Bronchial epithelial cell (primary cell): Measurements from ENCODE around the gene ANKRD33B. TPM values are rescaled to one million over a fixed set of nuclear protein-coding genes. Genes with fewer than 3 reads are reported as not detected.

Experiments
- DNase-seq: peaks from one replicate; pipeline ENCODE4 v3.0.0-alpha.2; 2010; ENCODE audit warnings: low read depth
- FAIRE-seq: peaks from 2 replicates; lab custom pipeline; 2011; peaks lifted over from hg19 to GRCh38; lab: Jason Lieb, UNC
- H3K27me3 ChIP-seq: 2 replicates; pipeline ENCODE4 v1.5.1; 2011; ENCODE audit warnings: low read length; ENCODE audit not compliant: control insufficient read depth, insufficient read depth
- H3K36me3 ChIP-seq: 2 replicates; pipeline ENCODE4 v1.5.1; 2011; ENCODE audit warnings: low read length; ENCODE audit not compliant: control insufficient read depth, insufficient read depth
- H3K4me3 ChIP-seq: 2 replicates; pipeline ENCODE4 v1.5.1; 2011; ENCODE audit warnings: mild to moderate bottlenecking, low read depth, low read length, control low read depth
- CTCF ChIP-seq: IDR thresholded peaks from 2 replicates; pipeline ENCODE4 v1.5.1; 2011; ENCODE audit warnings: mild to moderate bottlenecking, moderate library complexity, low read length, control low read depth, inconsistent platforms; ENCODE audit not compliant: insufficient read depth, severe bottlenecking
- total RNA-seq: library from RNA; depleted of rRNA; stranded (reverse); fragments of >200 nt; gene quantifications from 2 replicates; pipeline ENCODE4 v1.2.1, GENCODE V29; 2014

Gene ANKRD33B
- total RNA-seq, 1 donor from 2014 or later, result under 0.01 TPM

- TF ChIP-seq CTCF, result no peak
- no peak for FAIRE-seq
- Histone ChIP-seq H3K27me3 (no peaks in the 10 kb centered on the region), H3K36me3 (no peaks in the 10 kb centered on the region), H3K4me3 (no peak overlapping the region)
- no peak for DNase-seq
Observed at GRCh38 chr5:10615693-10616092, 51.8 kb downstream of the ANKRD33B start.

GRCh38 chr5:10617103-10617502, 53.2 kb downstream of the ANKRD33B start:
- no peaks in the 10 kb centered on the region for H3K27me3 ChIP-seq
- FAIRE-seq (no peak), DNase-seq (no peak)
- no peak overlapping the region for H3K4me3 ChIP-seq
- no peaks in the 10 kb centered on the region for H3K36me3 ChIP-seq
- TF ChIP-seq CTCF, result no peak

DNA sequence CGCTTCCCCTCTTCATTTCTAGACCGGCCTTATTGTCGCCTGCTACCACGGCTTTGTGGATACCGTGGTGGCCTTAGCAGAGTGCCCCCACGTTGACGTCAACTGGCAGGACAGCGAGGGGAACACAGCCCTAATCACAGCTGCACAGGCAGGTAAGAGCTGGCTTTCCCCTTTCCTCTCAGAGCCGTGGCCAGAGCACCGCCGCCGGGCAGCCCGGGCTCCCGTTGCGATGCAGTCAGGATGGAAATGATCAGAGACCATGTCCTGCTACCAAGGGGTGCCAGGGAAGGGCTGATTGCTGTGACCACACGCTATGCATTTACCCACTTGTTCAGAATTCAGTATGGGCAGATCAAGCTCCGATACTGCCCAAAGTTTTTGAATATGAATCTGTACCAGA, 54.4 kb downstream of the ANKRD33B start:
- Histone ChIP-seq H3K36me3 (no peaks in the 10 kb centered on the region), H3K4me3 (no peak overlapping the region), H3K27me3 (no peaks in the 10 kb centered on the region)
- DNase-seq, result no peak
- no peak for TF ChIP-seq CTCF
- no peak for FAIRE-seq

DNA sequence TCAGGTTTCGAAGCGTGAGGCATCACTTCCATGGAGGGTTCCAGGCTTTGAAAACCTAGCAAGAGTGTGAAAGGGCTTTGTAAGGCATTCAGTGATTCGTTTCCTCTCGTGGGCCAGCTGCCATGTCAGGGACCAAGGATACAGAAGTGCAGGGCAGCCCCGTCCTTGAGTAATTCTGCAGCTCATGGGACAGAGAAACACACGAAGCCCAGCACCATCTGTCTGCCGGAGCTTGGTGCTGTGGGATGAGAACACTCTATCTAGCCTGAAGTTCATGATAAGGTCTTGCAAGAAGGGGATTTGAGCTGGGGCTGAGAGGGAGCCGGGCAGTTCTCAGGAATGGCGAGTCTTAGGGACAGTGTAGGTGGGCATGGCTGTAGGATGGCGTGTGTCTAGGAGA, 55.8 kb downstream of the ANKRD33B start:
- FAIRE-seq (no peak), DNase-seq (no peak)
- no peaks in the 10 kb centered on the region for H3K36me3 ChIP-seq
- no peak for TF ChIP-seq CTCF
- H3K27me3 ChIP-seq, result no peaks in the 10 kb centered on the region
- no peak overlapping the region for H3K4me3 ChIP-seq

DNA sequence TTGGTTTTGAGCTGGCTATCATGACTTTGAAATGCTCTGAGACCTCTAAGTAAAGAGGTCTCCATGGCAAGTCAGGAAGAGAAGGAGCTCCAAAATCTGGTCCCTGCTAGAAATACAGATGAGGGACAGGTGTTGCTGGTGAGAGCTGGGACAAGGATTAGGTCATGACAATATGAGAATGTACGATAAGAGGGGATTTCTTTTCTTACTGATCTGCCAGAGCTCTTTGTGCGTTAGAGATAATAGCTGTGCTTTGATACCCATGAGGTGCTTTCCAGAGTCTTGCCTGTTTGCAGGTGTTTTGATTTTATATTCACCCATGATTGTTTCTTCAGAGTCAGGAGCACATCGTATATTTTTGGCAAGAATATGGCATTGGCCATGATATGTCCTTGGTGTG, 56.5 kb downstream of the ANKRD33B start:
- H3K36me3 ChIP-seq, result no peaks in the 10 kb centered on the region
- FAIRE-seq (no peak), DNase-seq (no peak)
- TF ChIP-seq CTCF, result no peak
- no peak overlapping the region for H3K4me3 ChIP-seq
- H3K27me3 ChIP-seq, result no peaks in the 10 kb centered on the region

DNA sequence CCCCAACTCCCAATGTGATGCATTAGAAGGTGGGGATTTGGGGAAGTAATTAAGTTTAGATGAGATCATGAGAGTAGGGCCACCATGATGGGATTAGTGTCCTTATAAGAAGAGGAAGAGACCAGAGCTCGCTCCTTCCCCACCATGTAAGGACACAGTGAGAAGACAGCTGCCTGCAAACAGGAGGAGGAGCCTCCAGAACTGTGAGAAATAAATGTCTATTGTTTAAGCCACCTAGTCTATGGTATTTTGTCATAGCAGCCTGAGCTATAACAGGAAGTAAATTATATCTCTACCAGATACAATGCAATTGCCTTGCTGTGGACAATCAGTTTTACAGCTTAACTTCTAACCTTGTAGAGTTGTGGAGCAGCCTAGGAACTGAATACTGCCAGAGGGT, 58.0 kb downstream of the ANKRD33B start:
- no peak for DNase-seq
- H3K36me3 ChIP-seq, result no peaks in the 10 kb centered on the region
- no peak overlapping the region for H3K4me3 ChIP-seq
- H3K27me3 ChIP-seq, result no peaks in the 10 kb centered on the region
- no peak for FAIRE-seq
- no peak for TF ChIP-seq CTCF
